H9 (cell line): Measurements from ENCODE around the gene LDLRAP1. TPM values are rescaled to one million over a fixed set of nuclear protein-coding genes. Genes with fewer than 3 reads are reported as not detected.

ENCODE experiments used
- DNase-seq: peaks from one replicate; pipeline ENCODE4 v3.0.0-alpha.2; 2017
- H2AFZ ChIP-seq: one replicate; pipeline ENCODE4 v1.6.1; 2013; ENCODE audit warnings: mild to moderate bottlenecking, low read length, control low read depth, moderate library complexity
- H2AK5ac ChIP-seq: 2 replicates; pipeline ENCODE4 v1.6.1; 2013; ENCODE audit warnings: low read length, control low read depth, mixed read lengths; ENCODE audit not compliant: insufficient read length
- H2BK120ac ChIP-seq: one replicate; pipeline ENCODE4 v1.6.1; 2013; ENCODE audit warnings: low read depth, mild to moderate bottlenecking, low read length, control low read depth, inconsistent platforms; ENCODE audit not compliant: poor library complexity, severe bottlenecking
- H2BK12ac ChIP-seq: 2 replicates; pipeline ENCODE4 v1.6.1; 2013; ENCODE audit warnings: low read length, control low read depth, mixed read lengths, low read depth; ENCODE audit not compliant: insufficient read length
- H2BK15ac ChIP-seq: 2 replicates; pipeline ENCODE4 v1.6.1; 2013; ENCODE audit warnings: low read depth, low read length, control low read depth
- H2BK20ac ChIP-seq: one replicate; pipeline ENCODE4 v1.6.1; 2013; ENCODE audit warnings: low read depth, mild to moderate bottlenecking, low read length, control low read depth, inconsistent platforms; ENCODE audit not compliant: poor library complexity, severe bottlenecking
- H2BK5ac ChIP-seq: 2 replicates; pipeline ENCODE4 v1.6.1; 2013; ENCODE audit warnings: low read length, control low read depth, mixed read lengths; ENCODE audit not compliant: insufficient read length
- H3K14ac ChIP-seq: 2 replicates; pipeline ENCODE4 v1.6.1; 2013; ENCODE audit warnings: low read length, control low read depth; ENCODE audit not compliant: insufficient read depth
- H3K18ac ChIP-seq: 2 replicates; pipeline ENCODE4 v1.6.1; 2013; ENCODE audit warnings: low read depth, mild to moderate bottlenecking, mixed read lengths, low read length, control low read depth; ENCODE audit not compliant: insufficient read length
- H3K23ac ChIP-seq: 2 replicates; pipeline ENCODE4 v1.6.1; 2013; ENCODE audit warnings: low read length, control low read depth, mixed read lengths, low read depth; ENCODE audit not compliant: insufficient read length
- H3K23me2 ChIP-seq: 2 replicates; pipeline ENCODE4 v1.6.1; 2013; ENCODE audit warnings: low read depth, mild to moderate bottlenecking, mixed read lengths, low read length, control low read depth; ENCODE audit not compliant: insufficient read length, poor library complexity, severe bottlenecking
- H3K27ac ChIP-seq: 2 replicates; pipeline ENCODE4 v1.5.1; 2013; ENCODE audit warnings: low read length, control low read depth, mixed read lengths, low read depth; ENCODE audit not compliant: insufficient read length
- H3K27me3 ChIP-seq: 2 replicates; pipeline ENCODE4 v1.6.1; 2013; ENCODE audit warnings: low read length, control low read depth, inconsistent platforms; ENCODE audit not compliant: insufficient read depth
- H3K4ac ChIP-seq: 2 replicates; pipeline ENCODE4 v1.6.1; 2013; ENCODE audit warnings: low read depth, mild to moderate bottlenecking, control low read depth, inconsistent platforms, low read length, moderate library complexity
- H3K4me1 ChIP-seq: 2 replicates; pipeline ENCODE4 v1.6.1; 2013; ENCODE audit warnings: low read length, control low read depth, inconsistent platforms; ENCODE audit not compliant: insufficient read depth
- H3K4me2 ChIP-seq: 2 replicates; pipeline ENCODE4 v1.6.1; 2013; ENCODE audit warnings: low read length, control low read depth, mixed read lengths; ENCODE audit not compliant: insufficient read length, insufficient read depth
- H3K56ac ChIP-seq: 2 replicates; pipeline ENCODE4 v1.6.1; 2013; ENCODE audit warnings: low read depth, mild to moderate bottlenecking, mixed read lengths, low read length, control low read depth; ENCODE audit not compliant: insufficient read length
- H3K79me1 ChIP-seq: 2 replicates; pipeline ENCODE4 v1.6.1; 2013; ENCODE audit warnings: low read depth, mild to moderate bottlenecking, moderate library complexity, low read length, control low read depth, inconsistent platforms; ENCODE audit not compliant: insufficient read depth, poor library complexity, severe bottlenecking
- H3K79me2 ChIP-seq: 2 replicates; pipeline ENCODE4 v1.6.1; 2013; ENCODE audit warnings: low read length, control low read depth, inconsistent platforms; ENCODE audit not compliant: insufficient read depth
- H3K9ac ChIP-seq: 2 replicates; pipeline ENCODE4 v1.6.1; 2013; ENCODE audit warnings: low read length, control low read depth, mixed read lengths; ENCODE audit not compliant: insufficient read length; ENCODE audit errors: extremely low read depth
- H3K9me3 ChIP-seq: one replicate; pipeline ENCODE4 v1.6.1; 2013; ENCODE audit warnings: low read depth, low read length, inconsistent platforms; ENCODE audit not compliant: control insufficient read depth
- H3T11ph ChIP-seq: one replicate; pipeline ENCODE4 v1.6.1; 2013; ENCODE audit warnings: mild to moderate bottlenecking, low read length, control low read depth, inconsistent platforms
- H4K20me1 ChIP-seq: one replicate; pipeline ENCODE4 v1.6.1; 2013; ENCODE audit not compliant: control insufficient read depth, insufficient read length, insufficient read depth
- H4K5ac ChIP-seq: 2 replicates; pipeline ENCODE4 v1.6.1; 2013; ENCODE audit warnings: low read depth, mild to moderate bottlenecking, mixed read lengths, low read length, control low read depth; ENCODE audit not compliant: insufficient read length
- H4K8ac ChIP-seq: replicated peaks from 2 replicates; pipeline ENCODE4 v1.6.1; 2013; ENCODE audit warnings: low read length, control low read depth, mixed read lengths, low read depth; ENCODE audit not compliant: insufficient read length
- H4K91ac ChIP-seq: 2 replicates; pipeline ENCODE4 v1.6.1; 2013; ENCODE audit warnings: low read depth, mild to moderate bottlenecking, moderate library complexity, mixed read lengths, low read length, control low read depth; ENCODE audit not compliant: insufficient read length
- H3K27ac Mint-ChIP-seq, 3 experiments: 2 replicates in 2 of 3; 3 replicates in 1 of 3; pipeline ENCODE4 v1.8.0; 2020 to 2021; ENCODE audit warnings: mixed read lengths in 3 of 3, mild to moderate bottlenecking in 1 of 3, moderate library complexity in 1 of 3
- H3K27me3 Mint-ChIP-seq: 2 replicates; pipeline ENCODE4 v1.8.0; 2021; ENCODE audit warnings: low read depth, mild to moderate bottlenecking, moderate library complexity, mixed read lengths
- H3K36me3 Mint-ChIP-seq, 3 experiments: 2 replicates in 2 of 3; 3 replicates in 1 of 3; pipeline ENCODE4 v1.8.0; 2020 to 2021; ENCODE audit warnings: low read depth in 3 of 3, mixed read lengths in 3 of 3; ENCODE audit not compliant: insufficient read depth in 1 of 3
- H3K4me1 Mint-ChIP-seq, 2 experiments: 2 replicates each; pipeline ENCODE4 v1.8.0; 2020; ENCODE audit warnings: mixed read lengths in 2 of 2
- H3K4me3 Mint-ChIP-seq, 2 experiments: 2 replicates in 1 of 2; 3 replicates in 1 of 2; pipeline ENCODE4 v1.8.0; 2020 to 2021; ENCODE audit warnings: mild to moderate bottlenecking in 2 of 2, mixed read lengths in 2 of 2, moderate library complexity in 1 of 2
- H3K9me3 Mint-ChIP-seq, 2 experiments: 2 replicates in 1 of 2; 3 replicates in 1 of 2; pipeline ENCODE4 v1.8.0; 2020; ENCODE audit warnings: mild to moderate bottlenecking in 2 of 2, mixed read lengths in 2 of 2, moderate library complexity in 1 of 2
- WGBS: extraction: QIAGEN DNeasy Blood & Tissue Kit; methylation state at CpG from one replicate; pipeline ENCODE4 v1.1.7; 2013; ENCODE audit warnings: missing lambda C conversion rate, low lambda C conversion rate, mixed read lengths; ENCODE audit not compliant: insufficient read length; ENCODE audit errors: extremely low coverage; 5-methylcytosine and 5-hydroxymethylcytosine counted together
- total RNA-seq: library from RNA; stranded (reverse); gene quantifications from 2 replicates; pipeline ENCODE4 v1.2.1, GENCODE V29; 2021
- TF ChIP-seq, protein P1 (sequence below): fragments of 200-600 bp; sonication (generic); conservative IDR thresholded peaks from 3 replicates; pipeline ENCODE4 v1.8.0; 2021; ENCODE audit warnings: antibody characterized with exemption, mild to moderate bottlenecking

Gene LDLRAP1
- total RNA-seq, 1 experiment from 2014 or later, result 15.7 TPM

DNA sequence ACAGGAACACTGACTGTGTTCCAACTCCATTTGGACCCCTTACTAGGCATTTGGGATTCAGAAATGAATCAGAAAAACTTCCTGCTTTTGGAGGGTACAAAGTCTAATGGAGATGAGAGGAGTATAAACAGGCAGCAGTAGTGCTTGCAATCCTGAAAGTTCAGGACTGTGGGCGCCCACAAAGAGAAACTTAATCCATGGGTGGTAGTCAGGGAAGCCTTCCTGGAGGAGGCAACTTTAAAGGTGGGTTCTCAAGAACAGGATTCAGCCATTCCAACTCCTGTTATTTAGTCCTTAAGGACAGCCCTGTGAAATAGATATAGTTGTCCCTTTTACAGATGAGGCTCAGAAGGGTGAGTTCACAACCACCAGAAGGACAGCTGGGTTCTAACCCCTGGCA is 2.0 kb upstream of the LDLRAP1 start:
- Mint-ChIP-seq H3K27ac (peak overlapping the region in 1 of 3 experiments; percentile 50; a peak in 2 of 7 replicates), H3K4me1 (peaks cover 22 to 28% of the 10 kb centered on the region in 2 experiments), H3K36me3 (no peaks in the 10 kb centered on the region), H3K4me3 (no peak overlapping the region), H3K9me3 (no peaks in the 10 kb centered on the region), H3K27me3 (peaks cover 13% of the 10 kb centered on the region)
- Histone ChIP-seq H3K4ac (no peak overlapping the region), H2BK15ac (no peak overlapping the region), H3K56ac (no peak overlapping the region), H4K5ac (no peak overlapping the region), H3K4me1 (peaks cover 3% of the 10 kb centered on the region; the same call in 1 of the 2 replicates), H3K18ac (no peak overlapping the region), H3K27me3 (no peaks in the 10 kb centered on the region; the same call in 1 of the 2 replicates), H2BK5ac (no peak overlapping the region), H3K23me2 (peaks cover 6% of the 10 kb centered on the region), H2AK5ac (no peak overlapping the region), H3K9me3 (no peaks in the 10 kb centered on the region), H3K4me2 (no peak overlapping the region), H3K14ac (no peak overlapping the region), H2BK12ac (no peak overlapping the region), H2BK20ac (no peak overlapping the region), H3K9ac (no peak overlapping the region), H4K8ac (no peak overlapping the region), H3K79me1 (no peaks in the 10 kb centered on the region), H3K27ac (no peak overlapping the region), H4K91ac (no peak overlapping the region), H4K20me1 (no peaks in the 10 kb centered on the region), H2AFZ (no peak overlapping the region), H3T11ph (no peak overlapping the region), H3K23ac (no peak overlapping the region), H2BK120ac (no peak overlapping the region), H3K79me2 (no peaks in the 10 kb centered on the region)
- TF ChIP-seq, protein P1, sequence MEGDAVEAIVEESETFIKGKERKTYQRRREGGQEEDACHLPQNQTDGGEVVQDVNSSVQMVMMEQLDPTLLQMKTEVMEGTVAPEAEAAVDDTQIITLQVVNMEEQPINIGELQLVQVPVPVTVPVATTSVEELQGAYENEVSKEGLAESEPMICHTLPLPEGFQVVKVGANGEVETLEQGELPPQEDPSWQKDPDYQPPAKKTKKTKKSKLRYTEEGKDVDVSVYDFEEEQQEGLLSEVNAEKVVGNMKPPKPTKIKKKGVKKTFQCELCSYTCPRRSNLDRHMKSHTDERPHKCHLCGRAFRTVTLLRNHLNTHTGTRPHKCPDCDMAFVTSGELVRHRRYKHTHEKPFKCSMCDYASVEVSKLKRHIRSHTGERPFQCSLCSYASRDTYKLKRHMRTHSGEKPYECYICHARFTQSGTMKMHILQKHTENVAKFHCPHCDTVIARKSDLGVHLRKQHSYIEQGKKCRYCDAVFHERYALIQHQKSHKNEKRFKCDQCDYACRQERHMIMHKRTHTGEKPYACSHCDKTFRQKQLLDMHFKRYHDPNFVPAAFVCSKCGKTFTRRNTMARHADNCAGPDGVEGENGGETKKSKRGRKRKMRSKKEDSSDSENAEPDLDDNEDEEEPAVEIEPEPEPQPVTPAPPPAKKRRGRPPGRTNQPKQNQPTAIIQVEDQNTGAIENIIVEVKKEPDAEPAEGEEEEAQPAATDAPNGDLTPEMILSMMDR, result no peak
- no peak for DNase-seq
- WGBS, result no CpG with 5 or more reads among the region's 1 CpG
